GM18868 (cell line): ENCODE data around the gene EFHC2.

Source experiments
- ATAC-seq: cut with Tn5 transposase; IDR thresholded peaks from one replicate; pipeline ENCODE4 v1.9.1; 2021; ENCODE audit warnings: mild to moderate bottlenecking, moderate library complexity; ENCODE audit not compliant: unreplicated experiment

EFHC2 gene

GRCh38 chrX:44157283-44157682, 186.2 kb downstream of the EFHC2 start:
- no peak for ATAC-seq

GRCh38 chrX:44156726-44157125, 186.7 kb downstream of the EFHC2 start:
- ATAC-seq, result no peak

GRCh38 chrX:44155126-44155525, 188.3 kb downstream of the EFHC2 start:
- no peak for ATAC-seq

GRCh38 chrX:44152852-44153251, 190.6 kb downstream of the EFHC2 start:
- ATAC-seq, result no peak

GRCh38 chrX:44147130-44147529, 196.3 kb downstream of the EFHC2 start:
- ATAC-seq, result no peak

GRCh38 chrX:44144177-44144945, 199.1 kb downstream of the EFHC2 start:
- ATAC-seq, result no peak

- ATAC-seq, result no peak
These were observed 200.3 kb downstream of the EFHC2 start for GRCh38 chrX:44143061-44143602.

GRCh38 chrX:44130189-44130588, 213.3 kb downstream of the EFHC2 start:
- ATAC-seq, result no peak

GRCh38 chrX:44113337-44113736, 230.1 kb downstream of the EFHC2 start:
- no peak for ATAC-seq

- no peak for ATAC-seq
These were observed 236.6 kb downstream of the EFHC2 start for GRCh38 chrX:44106864-44107263.

- no peak for ATAC-seq
These were observed 238.1 kb downstream of the EFHC2 start for GRCh38 chrX:44105228-44105913.

- ATAC-seq, result no peak
These were observed 238.8 kb downstream of the EFHC2 start for GRCh38 chrX:44104699-44105098.

- ATAC-seq, result no peak
These were observed 242.2 kb downstream of the EFHC2 start for GRCh38 chrX:44101281-44101680.

- ATAC-seq, result no peak
These were observed 244.1 kb downstream of the EFHC2 start for GRCh38 chrX:44099366-44099765.
